ENCODE results near the gene EFNA5. TPM values are rescaled to one million over a fixed set of nuclear protein-coding genes. Genes with fewer than 3 reads are reported as not detected.

Gene EFNA5
- 1.6 and 2.4 TPM in 2 replicates for total RNA-seq

GRCh38 chr5:107670932-107671741, at the start of gene EFNA5:
EFNA5 (minus strand) TSS chr5:107670937.

Measured in cardiac atrium fibroblast (primary cell).